GM12875 (cell line): ENCODE results near the gene PLCXD1.

Experiments
- H3K4me3 ChIP-seq: one replicate; pipeline ENCODE4 v1.5.1; 2011; ENCODE audit warnings: low read depth, low read length, control low read depth
- CTCF ChIP-seq: IDR thresholded peaks from 2 replicates; pipeline ENCODE4 v1.5.1; 2011; ENCODE audit warnings: low read depth, mild to moderate bottlenecking, control low read depth, inconsistent platforms, low read length, moderate library complexity, borderline replicate concordance; ENCODE audit not compliant: insufficient read depth

The PLCXD1 gene

GRCh38 chrX:338836-339400 is 57.7 kb downstream of the PLCXD1 start:
- no peak overlapping the region for H3K4me3 ChIP-seq
- no peak for TF ChIP-seq CTCF

DNA sequence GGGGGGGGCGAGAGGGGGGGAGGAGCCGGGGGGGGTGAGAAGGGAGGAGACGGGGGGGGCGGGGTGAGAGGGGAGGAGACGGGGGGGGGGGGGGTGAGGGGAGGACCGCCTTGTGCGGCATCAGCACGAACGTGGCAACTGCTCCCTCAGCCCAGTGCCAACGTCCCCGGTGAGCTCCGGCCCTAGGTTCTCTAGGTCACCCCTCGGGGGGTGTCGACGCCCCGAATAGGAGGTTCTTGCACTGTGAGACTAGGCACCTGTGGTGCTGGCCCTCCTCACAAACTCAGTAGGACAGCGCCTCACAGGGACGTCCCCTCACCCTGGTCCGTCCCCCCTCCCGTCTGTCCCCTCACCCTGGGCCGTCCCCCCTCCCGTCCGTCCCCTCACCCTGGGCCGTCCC is 58.9 kb downstream of the PLCXD1 start:
- H3K4me3 ChIP-seq, result no peak overlapping the region
- no peak for TF ChIP-seq CTCF

DNA sequence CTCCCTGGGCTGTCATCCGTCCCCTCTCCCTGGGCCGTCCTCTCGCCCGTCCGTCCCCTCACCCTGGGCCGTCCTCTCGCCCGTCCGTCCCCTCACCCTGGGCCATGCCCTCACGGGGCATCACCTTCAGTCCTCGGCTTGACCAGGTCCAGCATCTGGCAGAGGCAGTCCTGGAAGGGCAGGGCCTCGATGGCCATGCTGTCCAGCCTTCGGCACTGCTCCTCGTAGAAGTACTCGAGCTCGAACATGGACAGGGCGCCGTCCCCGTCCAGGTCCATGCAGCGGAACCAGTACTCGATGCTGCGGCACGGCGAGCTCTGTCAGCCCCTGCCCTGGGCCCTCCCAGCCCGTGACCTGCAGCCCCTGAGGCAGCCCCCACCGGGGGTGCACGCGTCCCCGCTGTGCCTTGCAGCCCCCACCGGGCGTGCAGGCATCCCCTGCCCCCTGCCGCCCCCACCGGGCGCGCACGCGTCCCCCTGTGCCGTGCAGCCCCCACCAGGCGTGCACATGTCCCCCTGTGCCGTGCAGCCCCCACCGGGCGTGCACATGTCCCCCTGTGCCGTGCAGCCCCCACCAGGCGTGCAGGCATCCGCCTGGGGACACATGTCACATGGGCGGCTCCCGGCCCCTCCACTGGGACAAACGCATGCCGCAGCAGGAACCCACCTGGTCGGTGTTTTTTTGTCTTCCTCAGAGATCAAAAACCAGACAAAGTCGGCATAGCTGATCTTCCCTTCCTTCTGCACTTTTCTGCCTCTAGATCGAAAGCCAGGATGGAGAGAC is 59.7 kb downstream of the PLCXD1 start:
- no peak for TF ChIP-seq CTCF
- H3K4me3 ChIP-seq, result no peak overlapping the region

DNA sequence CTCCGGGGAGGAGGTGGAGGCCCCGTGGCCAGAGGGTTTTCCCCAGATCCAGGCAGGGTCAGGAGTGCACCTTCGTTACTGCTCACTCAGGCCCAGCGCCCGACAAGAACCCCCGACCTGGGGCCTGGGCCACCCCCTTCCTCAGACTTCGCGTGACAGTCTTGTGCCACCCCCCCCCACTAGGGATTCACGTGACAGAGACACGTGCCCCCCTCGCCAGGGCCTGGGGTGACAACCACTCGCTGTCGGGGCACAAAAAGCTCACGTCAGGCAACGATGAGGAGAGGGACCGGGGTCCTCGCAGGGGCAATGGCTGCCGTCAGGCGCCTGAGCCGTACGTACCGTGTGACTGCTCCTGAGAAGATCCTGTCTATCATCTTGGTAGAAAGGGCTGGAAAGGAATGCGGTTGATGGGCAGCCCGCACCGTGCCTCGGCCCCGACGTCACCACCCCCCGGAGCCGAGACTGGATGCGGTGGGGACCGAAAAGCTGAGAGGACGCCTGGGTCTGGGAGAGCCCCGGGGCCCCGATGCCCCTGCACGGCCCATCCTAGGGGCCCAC is 60.4 kb downstream of the PLCXD1 start:
- no peak overlapping the region for H3K4me3 ChIP-seq
- TF ChIP-seq CTCF, result no peak

DNA sequence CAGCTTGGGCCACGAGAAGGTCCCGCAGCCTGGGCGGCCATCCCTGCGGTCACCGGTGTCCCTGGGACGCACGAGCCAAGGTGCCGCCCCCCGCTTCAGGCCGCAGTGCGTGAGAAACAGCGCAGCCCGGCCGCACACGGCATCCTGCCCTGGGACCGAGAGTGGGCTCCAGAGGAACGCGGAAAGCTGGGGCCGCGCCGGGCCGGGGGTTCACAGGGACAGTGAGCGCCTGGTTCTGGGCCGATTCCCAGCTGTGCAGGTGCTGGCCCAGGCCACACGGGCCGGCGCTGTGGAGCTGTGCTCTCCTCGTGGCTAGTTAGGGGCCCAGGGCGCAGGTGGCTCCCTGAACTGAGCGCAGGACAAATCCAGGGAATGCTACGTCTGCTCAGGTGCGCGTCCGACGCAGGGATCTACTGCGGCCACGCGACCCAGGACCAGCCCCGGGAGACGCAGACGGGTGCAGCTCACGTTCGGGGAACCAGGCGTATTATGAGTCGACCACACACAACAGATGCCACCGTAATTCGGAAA is 63.3 kb downstream of the PLCXD1 start:
- TF ChIP-seq CTCF, result no peak
- no peak overlapping the region for H3K4me3 ChIP-seq

DNA sequence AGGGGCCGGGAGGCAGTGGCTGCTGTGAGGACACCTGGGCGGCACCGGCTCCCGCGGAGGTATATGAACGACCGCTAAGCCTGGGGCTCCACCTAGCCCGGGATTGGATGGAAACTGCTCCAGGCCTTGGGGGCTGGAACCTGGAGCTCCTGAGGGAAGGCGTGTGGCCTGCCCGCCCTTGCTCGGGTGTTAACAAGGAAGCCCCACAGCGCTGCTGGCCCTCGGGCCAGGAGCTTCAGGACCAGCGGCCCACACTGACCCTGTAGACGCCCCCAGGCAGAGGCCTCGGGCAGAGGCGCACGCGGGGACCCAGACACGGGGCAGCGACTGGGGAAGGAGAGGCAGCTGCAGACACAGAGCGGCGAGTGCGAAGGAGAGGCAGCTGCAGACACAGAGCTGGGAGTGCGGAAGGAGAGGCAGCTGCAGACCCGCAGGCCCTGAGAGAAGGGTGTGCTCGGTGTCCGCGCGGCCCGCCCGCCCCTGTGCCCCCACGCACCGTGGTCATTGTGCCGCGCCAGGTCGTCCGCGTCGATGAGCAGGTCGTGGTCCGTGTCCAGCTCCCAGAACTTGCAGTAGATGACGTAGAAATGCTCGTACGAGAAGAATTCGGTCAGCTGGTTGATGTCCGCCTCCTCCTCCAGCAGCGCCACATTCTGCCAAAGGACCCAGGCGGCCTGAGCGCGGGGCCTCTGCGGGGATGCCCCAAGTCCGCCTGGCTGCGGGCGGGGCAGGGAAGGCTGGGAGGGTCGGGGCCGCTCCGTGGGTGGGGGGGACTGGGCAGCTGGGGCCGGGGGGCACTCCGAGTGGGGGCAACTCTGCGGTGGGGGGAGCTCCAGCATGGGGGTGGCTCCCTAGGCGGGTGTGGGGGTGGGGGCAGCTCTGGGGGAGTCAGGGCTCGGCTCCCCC is 64.1 kb downstream of the PLCXD1 start:
- no peak for TF ChIP-seq CTCF
- no peak overlapping the region for H3K4me3 ChIP-seq
